ENCODE results near the gene NDC1. TPM values are rescaled to one million over a fixed set of nuclear protein-coding genes. Genes with fewer than 3 reads are reported as not detected.

The NDC1 gene
- total and polyA plus RNA-seq, 2 donors (not counting 3 experiments of a cell fraction or from before 2014, with no cell fraction given) = 23.2 to 29.2 TPM

DNA sequence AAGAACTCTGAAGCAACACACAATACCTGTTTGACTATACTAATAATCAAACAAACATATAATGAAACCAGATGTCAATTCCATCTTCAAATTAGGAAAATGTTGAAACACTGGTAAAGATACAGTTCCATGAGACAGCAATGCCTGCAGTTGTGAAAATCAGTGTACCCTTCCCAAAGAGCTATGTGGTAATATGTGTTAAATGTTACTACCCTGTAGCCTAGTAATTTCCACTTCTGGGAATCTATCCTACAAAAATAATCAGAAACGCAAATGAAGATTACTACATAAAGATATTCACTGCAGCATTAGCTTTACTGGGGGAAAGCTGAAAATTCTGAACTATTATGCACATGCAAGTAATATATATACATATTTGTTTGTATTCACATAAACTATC, 116.1 kb downstream of the NDC1 start:
- TF ChIP-seq GATA2 (IDR thresholded peaks at IDR 0.05; ENCODE audit: insufficient read depth, insufficient read length, low read depth, low read length) (no peak), EZH2 (IDR thresholded peaks at IDR 0.05; ENCODE audit: borderline replicate concordance, low read depth, low read length, severe bottlenecking) (no peak), JUN (IDR thresholded peaks at IDR 0.05; ENCODE audit: borderline replicate concordance, insufficient read depth, insufficient read length, low read depth) (no peak), MYC (IDR thresholded peaks at IDR 0.05; ENCODE audit: low read depth, low read length) (no peak), POLR2A (IDR thresholded peaks at IDR 0.05; ENCODE audit: low read depth, low read length) (no peak), POLR2AphosphoS5 (IDR thresholded peaks at IDR 0.05; ENCODE audit: insufficient read depth, low read depth, low read length) (no peak), FOS (IDR thresholded peaks at IDR 0.05; ENCODE audit: borderline replicate concordance, insufficient read depth, low read length) (no peak)
- TF ChIP-seq, protein P1, sequence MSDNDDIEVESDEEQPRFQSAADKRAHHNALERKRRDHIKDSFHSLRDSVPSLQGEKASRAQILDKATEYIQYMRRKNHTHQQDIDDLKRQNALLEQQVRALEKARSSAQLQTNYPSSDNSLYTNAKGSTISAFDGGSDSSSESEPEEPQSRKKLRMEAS (IDR thresholded peaks at IDR 0.05; ENCODE audit: insufficient read depth, insufficient read length) = no peak
- TF ChIP-seq, protein P2, sequence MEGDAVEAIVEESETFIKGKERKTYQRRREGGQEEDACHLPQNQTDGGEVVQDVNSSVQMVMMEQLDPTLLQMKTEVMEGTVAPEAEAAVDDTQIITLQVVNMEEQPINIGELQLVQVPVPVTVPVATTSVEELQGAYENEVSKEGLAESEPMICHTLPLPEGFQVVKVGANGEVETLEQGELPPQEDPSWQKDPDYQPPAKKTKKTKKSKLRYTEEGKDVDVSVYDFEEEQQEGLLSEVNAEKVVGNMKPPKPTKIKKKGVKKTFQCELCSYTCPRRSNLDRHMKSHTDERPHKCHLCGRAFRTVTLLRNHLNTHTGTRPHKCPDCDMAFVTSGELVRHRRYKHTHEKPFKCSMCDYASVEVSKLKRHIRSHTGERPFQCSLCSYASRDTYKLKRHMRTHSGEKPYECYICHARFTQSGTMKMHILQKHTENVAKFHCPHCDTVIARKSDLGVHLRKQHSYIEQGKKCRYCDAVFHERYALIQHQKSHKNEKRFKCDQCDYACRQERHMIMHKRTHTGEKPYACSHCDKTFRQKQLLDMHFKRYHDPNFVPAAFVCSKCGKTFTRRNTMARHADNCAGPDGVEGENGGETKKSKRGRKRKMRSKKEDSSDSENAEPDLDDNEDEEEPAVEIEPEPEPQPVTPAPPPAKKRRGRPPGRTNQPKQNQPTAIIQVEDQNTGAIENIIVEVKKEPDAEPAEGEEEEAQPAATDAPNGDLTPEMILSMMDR (IDR thresholded peaks at IDR 0.05; ENCODE audit: extremely low read depth in 1 of 2, insufficient read depth in 1 of 2, low read depth in 1 of 2, low read length in 2 of 2) = no peak
- Histone ChIP-seq H2AFZ (ENCODE audit: low read depth, low read length) (no peak overlapping the region), H3K27ac (ENCODE audit: insufficient read depth, low read depth, low read length) (no peak overlapping the region), H3K4me1 (ENCODE audit: control insufficient read depth, extremely low read depth, insufficient read depth, low read length) (no peaks in the 10 kb centered on the region), H3K27me3 (ENCODE audit: control insufficient read depth in 2 of 2, insufficient read depth in 2 of 2, low read length in 2 of 2) (peaks cover 13% of the 10 kb centered on the region in 2 experiments), H3K9me3 (replicated peaks; ENCODE audit: control insufficient read depth, insufficient read depth, low read length) (no peaks in the 10 kb centered on the region), H3K9me1 (replicated peaks; ENCODE audit: control insufficient read depth, extremely low read depth, insufficient read depth, low read length) (no peaks in the 10 kb centered on the region), H3K79me2 (ENCODE audit: control insufficient read depth, insufficient read depth, low read length) (no peaks in the 10 kb centered on the region), H3K4me2 (ENCODE audit: insufficient read depth, low read length) (no peak overlapping the region), H3K4me3 (replicated peaks in 1 of 3; ENCODE audit: insufficient read depth in 1 of 3, low read depth in 1 of 3, low read length in 3 of 3) (no peak overlapping the region), H4K20me1 (replicated peaks; ENCODE audit: control insufficient read depth, extremely low read depth, insufficient read depth, low read length) (no peaks in the 10 kb centered on the region), H3K36me3 (ENCODE audit: control insufficient read depth in 2 of 2, extremely low read depth in 1 of 2, insufficient read depth in 2 of 2, low read length in 2 of 2) (no peaks in the 10 kb centered on the region), H3K9ac (replicated peaks; ENCODE audit: extremely low read depth, insufficient read depth, low read length) (no peak overlapping the region)
- POLR2A ChIA-PET = no interaction called here
- intact Hi-C loops (cut with micrococcal nuclease) (no loop called here), dilution Hi-C loops (cut with MboI; ENCODE audit: extremely low pct_ligation_motif_present, low sequenced_read_pairs) (no loop called here)
- CTCF ChIA-PET = no interaction called here
- FAIRE-seq (no peak), DNase-seq (ENCODE audit: low read depth, low spot score) (no peak)
- BruUV-seq (replicated peaks) = no TSS peak

Measured in endothelial cell of umbilical vein (primary cell).